ENCODE data around the gene LRMDA.

Gene LRMDA

GRCh38 chr10:76447578-76447977 lies 1016.2 kb downstream of the LRMDA start:
- intact Hi-C loops (cut with DNase I; ENCODE audit: low total_unique reads) = no loop called here

GRCh38 chr10:76451911-76452310 lies 1020.5 kb downstream of the LRMDA start:
- H3K9me3 ChIP-seq = no peaks in the 10 kb centered on the region
- H3K27ac ChIP-seq = no peak overlapping the region
- H3K4me3 ChIP-seq = no peak overlapping the region
- H3K4me1 ChIP-seq = peaks cover 0 to 33% (median 6%) of the 10 kb centered on the region in 4 donors
- no peaks in the 10 kb centered on the region for H3K27me3 ChIP-seq
- H3K36me3 ChIP-seq = no peaks in the 10 kb centered on the region
- DNase-seq = no peak
- intact Hi-C loops (cut with DNase I; ENCODE audit: low total_unique reads) = loop anchor here (5.0 kb wide), 1 partner anchor 55 kb away; no protein-coding TSS in a partner anchor
- no peak for TF ChIP-seq CTCF (IDR thresholded peaks at IDR 0.05)

More at GRCh38 chr10:76447578-76447977, 1016.2 kb downstream of the LRMDA start:
- H3K4me1 ChIP-seq = peaks cover 0 to 19% (median 0%) of the 10 kb centered on the region in 4 donors
- H3K9me3 ChIP-seq = no peaks in the 10 kb centered on the region
- H3K27me3 ChIP-seq = no peaks in the 10 kb centered on the region
- no peak for DNase-seq
- peak overlapping the region in 1 of 2 donors; percentile 2 for H3K27ac ChIP-seq
- TF ChIP-seq CTCF (IDR thresholded peaks at IDR 0.05) = no peak
- H3K36me3 ChIP-seq = no peaks in the 10 kb centered on the region
- no peak overlapping the region for H3K4me3 ChIP-seq

GRCh38 chr10:76453332-76453731 lies 1021.9 kb downstream of the LRMDA start:
- H3K36me3 ChIP-seq = no peaks in the 10 kb centered on the region
- H3K4me3 ChIP-seq = no peak overlapping the region
- no peak overlapping the region for H3K27ac ChIP-seq
- peaks cover 0 to 47% (median 10%) of the 10 kb centered on the region in 4 donors for H3K4me1 ChIP-seq
- no peak for TF ChIP-seq CTCF (IDR thresholded peaks at IDR 0.05)
- no peaks in the 10 kb centered on the region for H3K27me3 ChIP-seq
- H3K9me3 ChIP-seq = no peaks in the 10 kb centered on the region
- DNase-seq = no peak
- intact Hi-C loops (cut with DNase I; ENCODE audit: low total_unique reads) = loop anchor here (5.0 kb wide), 1 partner anchor 56 kb away; no protein-coding TSS in a partner anchor

- Histone ChIP-seq H3K27ac (peak overlapping the region in 1 of 2 donors; percentile 84), H3K4me1 (peaks cover 0 to 54% (median 16%) of the 10 kb centered on the region in 4 donors), H3K36me3 (no peaks in the 10 kb centered on the region)
Observed at GRCh38 chr10:76453997-76454396, 1022.6 kb downstream of the LRMDA start.

GRCh38 chr10:76454506-76455140 lies 1023.2 kb downstream of the LRMDA start:
- H3K4me3 ChIP-seq = no peak overlapping the region
- no peaks in the 10 kb centered on the region for H3K36me3 ChIP-seq
- H3K27ac ChIP-seq = peak overlapping the region; percentile 62 to 84
- peak in 1 of 2 donors; percentile 32 for DNase-seq
- no peaks in the 10 kb centered on the region for H3K9me3 ChIP-seq
- no peak for TF ChIP-seq CTCF (IDR thresholded peaks at IDR 0.05)
- H3K4me1 ChIP-seq = peaks cover 0 to 60% (median 20%) of the 10 kb centered on the region in 4 donors
- H3K27me3 ChIP-seq = no peaks in the 10 kb centered on the region
- intact Hi-C loops (cut with DNase I; ENCODE audit: low total_unique reads) = loop anchor here (5.0 kb wide), 1 partner anchor 57 kb away; no protein-coding TSS in a partner anchor

More at GRCh38 chr10:76453997-76454396, 1022.6 kb downstream of the LRMDA start:
- Histone ChIP-seq H3K4me3 (no peak overlapping the region), H3K9me3 (no peaks in the 10 kb centered on the region), H3K27me3 (no peaks in the 10 kb centered on the region)
- no peak for DNase-seq
- intact Hi-C loops (cut with DNase I; ENCODE audit: low total_unique reads) = loop anchor here (5.0 kb wide), 1 partner anchor 57 kb away; no protein-coding TSS in a partner anchor
- no peak for TF ChIP-seq CTCF (IDR thresholded peaks at IDR 0.05)

All from tibial artery (tissue), 4 donors.